Prostate gland (tissue), 2 donors: ENCODE results near the gene NEMP2. TPM values are rescaled to one million over a fixed set of nuclear protein-coding genes. Genes with fewer than 3 reads are reported as not detected.

ENCODE experiments used
- DNase-seq: peaks from one replicate; pipeline ENCODE4 v3.0.0-alpha.2; 2019; ENCODE audit warnings: low spot score
- H3K27ac ChIP-seq, 2 donors: fragments of 200-600 bp; sonication (generic); 2 replicates each; pipeline ENCODE4 v1.5.1; 2017 to 2019
- H3K27me3 ChIP-seq: fragments of 200-600 bp; sonication (generic); replicated peaks from 2 replicates; pipeline ENCODE4 v1.5.1; 2019; ENCODE audit not compliant: insufficient read depth
- H3K36me3 ChIP-seq, 2 donors: fragments of 200-600 bp; sonication (generic); 1 replicate in 1 of 2; 2 replicates in 1 of 2; pipeline versions ENCODE4 v1.5.1 to v1.8.1; 2017 to 2019
- H3K4me1 ChIP-seq: fragments of 200-600 bp; sonication (generic); replicated peaks from 2 replicates; pipeline ENCODE4 v1.5.1; 2019
- H3K4me3 ChIP-seq, 2 donors: fragments of 200-600 bp; sonication (generic); 2 replicates each; pipeline ENCODE4 v1.5.1; 2017 to 2019
- H3K9me3 ChIP-seq: fragments of 200-600 bp; sonication (generic); 2 replicates; pipeline ENCODE4 v1.5.1; 2017
- POLR2A ChIP-seq: fragments of 450-650 bp; IDR thresholded peaks from one replicate; pipeline ENCODE4 v1.6.1; 2016; ENCODE audit warnings: antibody characterized with exemption, mild to moderate bottlenecking
- POLR2AphosphoS5 ChIP-seq: sonication (generic); formaldehyde crosslinking; IDR thresholded peaks from one replicate; pipeline ENCODE4 v1.6.1; 2017; ENCODE audit warnings: antibody characterized with exemption
- WGBS: methylation state at CpG from one replicate; pipeline ENCODE4 v1.1.5; 2018; 5-methylcytosine and 5-hydroxymethylcytosine counted together
- intact Hi-C: fragments of 100-400 bp; cut with DNase I; formaldehyde crosslinking; loops from one replicate; pipeline ENCODE4 v1.14.2; 2022
- total RNA-seq, 2 donors: library from RNA; depleted of rRNA; stranded (reverse); fragments of >200 nt; gene quantifications; one replicate each; pipeline ENCODE4 v1.1.0, GENCODE V29; 2016
- TF ChIP-seq, protein P1 (sequence below), 4 experiments: fragments of 200-600 bp in 2 of 4; fragments of 450-650 bp in 2 of 4; sonication (generic) in 2 of 4; IDR thresholded peaks; 1 replicate in 3 of 4; 2 replicates in 1 of 4; pipeline ENCODE4 v1.5.1; 2016 to 2019; ENCODE audit warnings: antibody characterized with exemption in 4 of 4, mild to moderate bottlenecking in 2 of 4, moderate library complexity in 2 of 4

Gene NEMP2
- total RNA-seq, 2 donors from 2014 or later = 4.6 to 14.0 TPM

DNA sequence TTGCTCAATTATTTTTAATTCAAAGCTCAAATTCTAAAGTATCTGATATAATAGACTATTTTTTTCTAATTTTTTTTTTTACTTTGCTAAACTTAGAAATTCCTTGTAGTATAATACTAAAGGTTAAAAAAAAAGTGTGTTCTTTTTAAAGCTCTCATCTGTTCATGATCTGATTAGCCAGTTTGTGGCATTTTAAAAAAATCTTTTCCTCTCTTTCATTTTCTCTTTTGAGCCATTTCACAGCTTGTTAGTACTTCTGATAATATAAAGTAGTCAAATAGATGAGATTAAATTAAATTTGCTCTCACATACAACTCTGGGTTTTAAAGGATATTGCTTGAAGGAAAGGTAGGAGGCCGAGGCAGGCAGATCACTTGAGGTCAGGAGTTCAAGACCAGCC lies 40.7 kb upstream of the NEMP2 start:
- intact Hi-C loops = no loop called here
- DNase-seq = no peak
- Histone ChIP-seq H3K9me3 (no peaks in the 10 kb centered on the region), H3K4me3 (no peak overlapping the region), H3K4me1 (no peaks in the 10 kb centered on the region), H3K27ac (no peak overlapping the region), H3K36me3 (no peaks in the 10 kb centered on the region), H3K27me3 (no peaks in the 10 kb centered on the region)
- 95% methylated on average over 1 of the region's 1 CpG for WGBS
- TF ChIP-seq POLR2AphosphoS5 (no peak), POLR2A (no peak)
- TF ChIP-seq, protein P1, sequence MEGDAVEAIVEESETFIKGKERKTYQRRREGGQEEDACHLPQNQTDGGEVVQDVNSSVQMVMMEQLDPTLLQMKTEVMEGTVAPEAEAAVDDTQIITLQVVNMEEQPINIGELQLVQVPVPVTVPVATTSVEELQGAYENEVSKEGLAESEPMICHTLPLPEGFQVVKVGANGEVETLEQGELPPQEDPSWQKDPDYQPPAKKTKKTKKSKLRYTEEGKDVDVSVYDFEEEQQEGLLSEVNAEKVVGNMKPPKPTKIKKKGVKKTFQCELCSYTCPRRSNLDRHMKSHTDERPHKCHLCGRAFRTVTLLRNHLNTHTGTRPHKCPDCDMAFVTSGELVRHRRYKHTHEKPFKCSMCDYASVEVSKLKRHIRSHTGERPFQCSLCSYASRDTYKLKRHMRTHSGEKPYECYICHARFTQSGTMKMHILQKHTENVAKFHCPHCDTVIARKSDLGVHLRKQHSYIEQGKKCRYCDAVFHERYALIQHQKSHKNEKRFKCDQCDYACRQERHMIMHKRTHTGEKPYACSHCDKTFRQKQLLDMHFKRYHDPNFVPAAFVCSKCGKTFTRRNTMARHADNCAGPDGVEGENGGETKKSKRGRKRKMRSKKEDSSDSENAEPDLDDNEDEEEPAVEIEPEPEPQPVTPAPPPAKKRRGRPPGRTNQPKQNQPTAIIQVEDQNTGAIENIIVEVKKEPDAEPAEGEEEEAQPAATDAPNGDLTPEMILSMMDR (IDR thresholded peaks at IDR 0.05) = no peak

GRCh38 chr2:190574169-190574568 lies 39.6 kb upstream of the NEMP2 start:
- intact Hi-C loops = no loop called here

DNA sequence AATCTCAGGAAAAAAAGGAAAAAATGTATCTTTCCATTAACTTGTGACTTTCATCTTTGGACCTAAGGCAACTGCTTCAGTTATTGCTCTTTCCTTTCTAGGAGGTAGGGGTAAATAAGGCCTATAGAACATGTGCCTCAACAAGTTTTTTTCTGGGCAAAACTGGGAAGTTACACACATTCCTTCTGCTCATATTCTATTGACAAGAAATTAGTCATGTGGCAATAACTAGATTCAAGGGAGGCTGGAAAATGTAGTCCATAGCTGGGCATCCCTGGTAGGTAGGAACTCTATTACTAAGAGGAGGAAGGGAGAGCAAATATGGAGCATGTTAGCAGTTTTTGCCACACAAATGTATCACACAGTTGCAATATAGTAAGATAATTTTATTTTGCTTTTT lies 37.7 kb upstream of the NEMP2 start:
- no peak overlapping the region for H3K27ac ChIP-seq
- intact Hi-C loops = no loop called here

More at GRCh38 chr2:190574169-190574568, 39.6 kb upstream of the NEMP2 start:
- Histone ChIP-seq H3K4me3 (no peak overlapping the region), H3K9me3 (no peaks in the 10 kb centered on the region), H3K4me1 (no peaks in the 10 kb centered on the region), H3K27ac (no peak overlapping the region), H3K27me3 (no peaks in the 10 kb centered on the region), H3K36me3 (no peaks in the 10 kb centered on the region)
- TF ChIP-seq, protein P1 (IDR thresholded peaks at IDR 0.05) = no peak
- no peak for TF ChIP-seq POLR2A
- no peak for TF ChIP-seq POLR2AphosphoS5
- DNase-seq = no peak

GRCh38 chr2:190571686-190572085 lies 37.2 kb upstream of the NEMP2 start:
- Histone ChIP-seq H3K27me3 (no peaks in the 10 kb centered on the region), H3K4me3 (no peak overlapping the region), H3K27ac (no peak overlapping the region), H3K36me3 (no peaks in the 10 kb centered on the region), H3K9me3 (no peaks in the 10 kb centered on the region), H3K4me1 (no peaks in the 10 kb centered on the region)
- DNase-seq = no peak
- intact Hi-C loops = no loop called here
- TF ChIP-seq POLR2AphosphoS5 (no peak), POLR2A (no peak)
- TF ChIP-seq, protein P1 (IDR thresholded peaks at IDR 0.05) = no peak

More for the DNA sequence above, 37.7 kb upstream of the NEMP2 start:
- H3K36me3 ChIP-seq = no peaks in the 10 kb centered on the region
- H3K27me3 ChIP-seq = no peaks in the 10 kb centered on the region
- no peaks in the 10 kb centered on the region for H3K9me3 ChIP-seq
- H3K4me3 ChIP-seq = no peak overlapping the region
- DNase-seq = no peak
- TF ChIP-seq, protein P1 (IDR thresholded peaks at IDR 0.05) = no peak
- TF ChIP-seq POLR2AphosphoS5 (no peak), POLR2A (no peak)
- H3K4me1 ChIP-seq = no peaks in the 10 kb centered on the region

DNA sequence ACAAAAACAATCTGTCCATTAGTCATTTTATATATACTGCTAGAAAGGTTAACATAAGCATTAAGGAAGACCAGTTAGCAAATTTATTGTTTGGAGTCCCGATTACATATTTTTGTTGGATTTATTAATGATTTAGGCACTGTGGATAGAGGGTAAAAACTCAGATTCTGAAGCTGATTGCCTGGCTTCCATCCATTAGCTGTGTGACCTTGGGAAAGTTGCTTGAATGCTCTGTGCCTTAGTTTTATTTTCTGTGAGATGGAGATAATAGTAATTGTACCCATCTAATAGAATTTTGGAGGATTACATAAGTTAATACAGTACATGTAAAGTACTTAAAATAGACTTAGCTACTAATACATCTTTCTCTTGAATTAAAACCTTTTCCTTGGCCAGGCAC lies 36.3 kb upstream of the NEMP2 start:
- no peaks in the 10 kb centered on the region for H3K27me3 ChIP-seq
- intact Hi-C loops = no loop called here
- no peak for DNase-seq
- no peak overlapping the region for H3K27ac ChIP-seq
- H3K4me3 ChIP-seq = no peak overlapping the region
- no peaks in the 10 kb centered on the region for H3K9me3 ChIP-seq
- 54% methylated on average over 1 of the region's 1 CpG for WGBS
- TF ChIP-seq POLR2A (no peak), POLR2AphosphoS5 (no peak)
- TF ChIP-seq, protein P1 (IDR thresholded peaks at IDR 0.05) = no peak
- H3K4me1 ChIP-seq = no peaks in the 10 kb centered on the region
- H3K36me3 ChIP-seq = no peaks in the 10 kb centered on the region
